ENCODE measurements around the gene DAPL1. TPM values are rescaled to one million over a fixed set of nuclear protein-coding genes. Genes with fewer than 3 reads are reported as not detected.

DAPL1 gene
- total and polyA plus RNA-seq, 2 donors (not counting 1 experiment from before 2014, with no cell fraction given), result not detected

GRCh38 chr2:158818511-158818910, 23.4 kb downstream of the DAPL1 start:
- POLR2A ChIA-PET, result no interaction called here
- H3K4me3 Mint-ChIP-seq, result no peak overlapping the region

DNA sequence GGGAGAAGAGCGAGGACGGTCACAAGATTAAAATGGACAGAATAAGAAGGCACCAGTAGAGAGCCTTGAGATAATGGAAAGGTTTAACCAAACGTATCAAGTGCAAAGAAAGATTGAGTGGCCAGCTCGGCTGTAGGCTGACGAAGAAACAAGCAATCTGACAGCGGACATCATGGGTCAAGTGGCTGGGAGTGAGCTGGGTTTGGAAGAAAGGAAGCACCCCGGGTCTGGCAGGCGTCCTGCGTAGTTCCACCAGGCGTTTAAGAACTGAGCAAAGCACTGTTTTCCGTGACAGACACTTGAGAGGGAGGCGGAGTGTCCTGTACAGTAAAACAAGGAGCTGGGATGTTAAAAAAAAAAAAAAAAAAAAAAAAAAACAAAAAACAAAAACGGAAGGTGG, 27.1 kb downstream of the DAPL1 start:
- POLR2A ChIA-PET, result no interaction called here
- no peak overlapping the region for H3K9ac ChIP-seq (ENCODE audit: low read length)
- H3K9me3 ChIP-seq (ENCODE audit: control extremely low read depth in 1 of 3, control insufficient read depth in 2 of 3, insufficient read depth in 1 of 3, low read length in 2 of 3), result no peaks in the 10 kb centered on the region
- H4K20me1 ChIP-seq (ENCODE audit: control insufficient read depth, insufficient read depth, low read length, poor library complexity, severe bottlenecking), result no peaks in the 10 kb centered on the region
- H3K27ac Mint-ChIP-seq, result no peak overlapping the region
- no peak for ATAC-seq (ENCODE audit: low read depth)
- no peak overlapping the region for H3K4me3 Mint-ChIP-seq
- no peaks in the 10 kb centered on the region for H3K79me2 ChIP-seq (ENCODE audit: control insufficient read depth, insufficient read depth, low read length)
- peaks cover 4% of the 10 kb centered on the region for H3K27me3 Mint-ChIP-seq
- DNase-seq, result no peak
- no peak overlapping the region for H2AFZ ChIP-seq (ENCODE audit: insufficient read depth, low read depth, low read length, poor library complexity, severe bottlenecking)
- TF ChIP-seq EZH2 (IDR thresholded peaks at IDR 0.05; ENCODE audit: borderline replicate concordance, insufficient read depth, low read depth, low read length, poor library complexity, severe bottlenecking), result no peak
- TF ChIP-seq, protein P1, sequence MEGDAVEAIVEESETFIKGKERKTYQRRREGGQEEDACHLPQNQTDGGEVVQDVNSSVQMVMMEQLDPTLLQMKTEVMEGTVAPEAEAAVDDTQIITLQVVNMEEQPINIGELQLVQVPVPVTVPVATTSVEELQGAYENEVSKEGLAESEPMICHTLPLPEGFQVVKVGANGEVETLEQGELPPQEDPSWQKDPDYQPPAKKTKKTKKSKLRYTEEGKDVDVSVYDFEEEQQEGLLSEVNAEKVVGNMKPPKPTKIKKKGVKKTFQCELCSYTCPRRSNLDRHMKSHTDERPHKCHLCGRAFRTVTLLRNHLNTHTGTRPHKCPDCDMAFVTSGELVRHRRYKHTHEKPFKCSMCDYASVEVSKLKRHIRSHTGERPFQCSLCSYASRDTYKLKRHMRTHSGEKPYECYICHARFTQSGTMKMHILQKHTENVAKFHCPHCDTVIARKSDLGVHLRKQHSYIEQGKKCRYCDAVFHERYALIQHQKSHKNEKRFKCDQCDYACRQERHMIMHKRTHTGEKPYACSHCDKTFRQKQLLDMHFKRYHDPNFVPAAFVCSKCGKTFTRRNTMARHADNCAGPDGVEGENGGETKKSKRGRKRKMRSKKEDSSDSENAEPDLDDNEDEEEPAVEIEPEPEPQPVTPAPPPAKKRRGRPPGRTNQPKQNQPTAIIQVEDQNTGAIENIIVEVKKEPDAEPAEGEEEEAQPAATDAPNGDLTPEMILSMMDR (IDR thresholded peaks at IDR 0.05), result no peak
- WGBS (ENCODE audit: insufficient coverage), result 91% methylated on average over 10 of the region's 13 CpGs
- H3K4me2 ChIP-seq (replicated peaks; ENCODE audit: low read depth, low read length, poor library complexity, severe bottlenecking), result no peak overlapping the region
- H3K27me3 ChIP-seq (replicated peaks in 1 of 4; ENCODE audit: control extremely low read depth in 1 of 4, control insufficient read depth in 3 of 4, insufficient read depth in 4 of 4, low read length in 3 of 4), result no peaks in the 10 kb centered on the region
- no peaks in the 10 kb centered on the region for H3K4me1 Mint-ChIP-seq
- no peak overlapping the region for H3K27ac ChIP-seq (ENCODE audit: low read length in 2 of 2)
- no peaks in the 10 kb centered on the region for H3K36me3 ChIP-seq (replicated peaks in 1 of 2; ENCODE audit: control extremely low read depth in 1 of 2, control insufficient read depth in 1 of 2, extremely low read depth in 1 of 2, insufficient read depth in 2 of 2, low read length in 1 of 2)
- no peaks in the 10 kb centered on the region for H3K9me3 Mint-ChIP-seq (ENCODE audit: insufficient read depth)
- no peaks in the 10 kb centered on the region for H3K4me1 ChIP-seq (ENCODE audit: control insufficient read depth in 2 of 2, insufficient read depth in 2 of 2, low read length in 2 of 2)
- intact Hi-C loops (cut with micrococcal nuclease), result no loop called here
- CTCF ChIA-PET, result no interaction called here
- H3K4me3 ChIP-seq (ENCODE audit: control extremely low read depth in 1 of 5, extremely low read depth in 1 of 5, insufficient read depth in 1 of 5, low read depth in 2 of 5, low read length in 4 of 5), result no peak overlapping the region

More at GRCh38 chr2:158818511-158818910, 23.4 kb downstream of the DAPL1 start:
- no peak overlapping the region for H3K4me3 ChIP-seq (ENCODE audit: control extremely low read depth in 1 of 5, extremely low read depth in 1 of 5, insufficient read depth in 1 of 5, low read depth in 2 of 5, low read length in 4 of 5)
- peaks cover 9% of the 10 kb centered on the region for H3K27me3 Mint-ChIP-seq
- intact Hi-C loops (cut with micrococcal nuclease), result no loop called here
- no peaks in the 10 kb centered on the region for H3K79me2 ChIP-seq (ENCODE audit: control insufficient read depth, insufficient read depth, low read length)
- no peak for ATAC-seq (ENCODE audit: low read depth)
- no peak overlapping the region for H3K27ac Mint-ChIP-seq
- no peak overlapping the region for H2AFZ ChIP-seq (ENCODE audit: insufficient read depth, low read depth, low read length, poor library complexity, severe bottlenecking)
- TF ChIP-seq EZH2 (IDR thresholded peaks at IDR 0.05; ENCODE audit: borderline replicate concordance, insufficient read depth, low read depth, low read length, poor library complexity, severe bottlenecking), result no peak
- TF ChIP-seq, protein P1 (IDR thresholded peaks at IDR 0.05), result no peak
- H3K36me3 ChIP-seq (replicated peaks in 1 of 2; ENCODE audit: control extremely low read depth in 1 of 2, control insufficient read depth in 1 of 2, extremely low read depth in 1 of 2, insufficient read depth in 2 of 2, low read length in 1 of 2), result no peaks in the 10 kb centered on the region
- H3K27ac ChIP-seq (ENCODE audit: low read length in 2 of 2), result no peak overlapping the region
- no peak for DNase-seq
- H3K9ac ChIP-seq (ENCODE audit: low read length), result no peak overlapping the region
- H4K20me1 ChIP-seq (ENCODE audit: control insufficient read depth, insufficient read depth, low read length, poor library complexity, severe bottlenecking), result no peaks in the 10 kb centered on the region
- no peaks in the 10 kb centered on the region for H3K27me3 ChIP-seq (replicated peaks in 1 of 4; ENCODE audit: control extremely low read depth in 1 of 4, control insufficient read depth in 3 of 4, insufficient read depth in 4 of 4, low read length in 3 of 4)
- H3K4me2 ChIP-seq (replicated peaks; ENCODE audit: low read depth, low read length, poor library complexity, severe bottlenecking), result no peak overlapping the region
- H3K4me1 Mint-ChIP-seq, result no peaks in the 10 kb centered on the region
- no peaks in the 10 kb centered on the region for H3K9me3 Mint-ChIP-seq (ENCODE audit: insufficient read depth)
- H3K9me3 ChIP-seq (ENCODE audit: control extremely low read depth in 1 of 3, control insufficient read depth in 2 of 3, insufficient read depth in 1 of 3, low read length in 2 of 3), result no peaks in the 10 kb centered on the region
- H3K4me1 ChIP-seq (ENCODE audit: control insufficient read depth in 2 of 2, insufficient read depth in 2 of 2, low read length in 2 of 2), result no peaks in the 10 kb centered on the region
- CTCF ChIA-PET, result no interaction called here
- 80% methylated on average over 1 of the region's 3 CpGs for WGBS (ENCODE audit: insufficient coverage)

Data from B cell (primary cell).